KOPT-K1 (cell line): ENCODE results near the gene USP13.

Experiments used
- H3K27ac ChIP-seq: fragments of 200-600 bp; sonication (generic); 2 replicates; pipeline ENCODE4 v1.5.1; 2016; ENCODE audit warnings: antibody characterized with exemption, mild to moderate bottlenecking, low read depth, low read length; ENCODE audit not compliant: poor library complexity, severe bottlenecking
- H3K36me3 ChIP-seq: fragments of 200-600 bp; sonication (generic); 2 replicates; pipeline ENCODE4 v1.5.1; 2017; ENCODE audit warnings: antibody characterized with exemption, mild to moderate bottlenecking, low read length, moderate library complexity; ENCODE audit not compliant: insufficient read depth
- H3K9me3 ChIP-seq: fragments of 200-600 bp; sonication (generic); 2 replicates; pipeline ENCODE4 v1.5.1; 2017; ENCODE audit warnings: antibody characterized with exemption, low read length, mild to moderate bottlenecking; ENCODE audit not compliant: insufficient read depth, poor library complexity, severe bottlenecking

The USP13 gene

GRCh38 chr3:179701176-179701827 lies 48.5 kb downstream of the USP13 start:
- Histone ChIP-seq H3K27ac (no peak overlapping the region), H3K9me3 (no peaks in the 10 kb centered on the region), H3K36me3 (peaks cover 18% of the 10 kb centered on the region; the same call in 1 of the 2 replicates)

GRCh38 chr3:179702271-179702947 lies 49.6 kb downstream of the USP13 start:
- no peaks in the 10 kb centered on the region for H3K9me3 ChIP-seq
- H3K36me3 ChIP-seq: peaks cover 29% of the 10 kb centered on the region
- H3K27ac ChIP-seq: no peak overlapping the region

DNA sequence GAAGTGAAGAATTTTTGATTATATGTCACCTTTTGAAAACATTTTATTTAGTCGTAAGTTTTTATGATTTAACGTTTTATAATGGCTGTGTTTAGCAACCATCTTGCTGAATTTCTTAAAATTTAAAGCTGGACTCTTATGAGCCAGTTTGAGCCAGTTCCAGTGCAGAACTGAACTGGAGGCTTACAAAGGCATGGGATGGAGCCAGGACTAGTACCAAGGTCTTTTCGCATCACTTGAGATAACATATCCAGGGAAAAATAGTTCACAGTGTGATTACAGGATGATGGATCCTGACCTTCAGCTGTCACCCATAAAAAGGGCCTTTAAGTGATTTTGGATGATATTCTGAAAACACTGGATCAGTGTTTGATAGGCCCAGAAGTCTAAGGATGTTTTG lies 51.0 kb downstream of the USP13 start:
- Histone ChIP-seq H3K27ac (no peak overlapping the region), H3K9me3 (no peaks in the 10 kb centered on the region), H3K36me3 (peaks cover 43% of the 10 kb centered on the region)

DNA sequence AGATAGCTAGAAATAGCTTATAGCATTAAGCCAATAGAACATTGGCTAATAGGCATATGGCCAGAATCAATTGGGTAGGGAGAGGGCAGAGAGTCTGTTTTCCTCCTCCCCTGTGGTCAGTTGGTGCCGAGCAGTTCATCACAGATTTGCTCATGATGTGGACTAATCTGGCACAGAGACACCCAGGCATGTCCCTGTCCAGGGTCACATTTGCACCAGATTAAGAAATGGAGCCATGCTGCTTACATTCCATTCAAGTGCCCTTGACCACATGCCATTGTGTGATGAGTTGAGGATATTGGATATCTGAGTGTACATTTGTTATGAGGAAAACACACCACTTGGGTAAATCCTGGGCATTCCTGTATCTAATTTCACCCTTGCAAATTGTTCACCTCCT lies 53.4 kb downstream of the USP13 start:
- no peak overlapping the region for H3K27ac ChIP-seq
- H3K9me3 ChIP-seq: no peaks in the 10 kb centered on the region

DNA sequence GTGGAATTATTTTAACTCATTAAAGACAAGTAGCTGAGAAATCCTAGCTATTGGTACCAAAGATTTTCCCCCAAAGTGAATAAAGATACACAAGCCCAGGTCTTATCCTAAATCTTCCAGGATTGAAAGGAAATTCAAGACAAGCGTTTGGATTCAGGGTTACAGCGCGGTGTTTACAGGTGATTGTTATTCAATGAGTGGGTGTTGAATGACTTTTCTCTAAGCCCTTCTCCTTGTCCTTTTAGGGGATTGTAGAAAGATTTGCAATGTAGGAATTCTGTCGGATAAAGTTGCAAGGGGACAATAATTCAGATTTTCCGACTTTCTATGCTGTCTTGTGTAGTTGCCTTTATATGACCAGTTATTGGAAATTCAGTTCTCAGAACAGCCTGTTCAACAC lies 57.2 kb downstream of the USP13 start:
- Histone ChIP-seq H3K9me3 (no peaks in the 10 kb centered on the region), H3K27ac (no peak overlapping the region), H3K36me3 (peaks cover 51% of the 10 kb centered on the region)

More for the DNA sequence above, 53.4 kb downstream of the USP13 start:
- H3K36me3 ChIP-seq: peaks cover 67% of the 10 kb centered on the region

DNA sequence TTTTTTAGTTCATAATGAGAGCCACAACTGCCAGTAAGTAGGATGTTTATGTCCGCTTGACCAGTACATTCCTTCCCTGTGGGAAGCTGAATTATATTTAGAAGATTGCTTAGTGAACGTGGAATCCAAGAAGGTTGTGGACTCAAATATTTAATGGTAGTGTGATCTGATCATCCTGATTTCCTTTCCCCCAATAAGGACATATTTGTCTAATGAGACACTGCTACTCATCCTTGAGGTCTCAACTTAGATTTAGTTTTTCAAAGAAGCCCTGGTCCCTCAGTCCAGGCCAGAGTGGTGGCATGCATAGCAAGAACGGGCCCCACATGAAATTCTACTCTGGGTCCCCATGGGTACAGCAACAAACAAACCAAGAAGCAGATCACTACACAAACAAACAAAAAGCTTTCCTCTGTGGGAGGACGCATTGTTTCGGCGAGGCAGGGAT lies 60.8 kb downstream of the USP13 start:
- H3K36me3 ChIP-seq: peaks cover 34% of the 10 kb centered on the region
- no peaks in the 10 kb centered on the region for H3K9me3 ChIP-seq
- no peak overlapping the region for H3K27ac ChIP-seq

- no peaks in the 10 kb centered on the region for H3K9me3 ChIP-seq
- no peak overlapping the region for H3K27ac ChIP-seq
- peaks cover 24% of the 10 kb centered on the region for H3K36me3 ChIP-seq
Measured at GRCh38 chr3:179715582-179715981, 62.7 kb downstream of the USP13 start.

GRCh38 chr3:179716226-179716625 lies 63.4 kb downstream of the USP13 start:
- Histone ChIP-seq H3K27ac (no peak overlapping the region), H3K36me3 (peaks cover 20% of the 10 kb centered on the region), H3K9me3 (no peaks in the 10 kb centered on the region)

DNA sequence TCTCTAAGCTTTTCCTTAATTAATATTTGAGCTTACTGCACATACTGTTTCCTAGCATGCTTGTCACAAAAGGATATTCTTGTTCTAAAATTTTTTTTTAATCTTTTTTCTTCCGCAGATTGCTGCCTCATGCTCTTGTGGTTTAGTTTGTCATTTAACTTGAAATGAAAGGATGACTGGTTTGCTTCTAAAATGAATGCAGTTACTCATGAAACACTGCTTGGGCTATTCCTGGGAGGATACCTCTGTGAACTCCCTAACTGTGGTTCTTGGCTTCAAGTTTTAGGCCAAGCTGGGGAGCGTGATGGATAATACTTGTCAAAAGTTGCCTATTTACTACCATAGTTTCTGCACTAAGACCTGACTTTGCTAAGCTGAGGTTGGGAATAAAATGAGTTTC lies 64.0 kb downstream of the USP13 start:
- no peak overlapping the region for H3K27ac ChIP-seq
- peaks cover 26% of the 10 kb centered on the region for H3K36me3 ChIP-seq
- no peaks in the 10 kb centered on the region for H3K9me3 ChIP-seq

- Histone ChIP-seq H3K9me3 (no peaks in the 10 kb centered on the region), H3K27ac (no peak overlapping the region), H3K36me3 (peaks cover 30% of the 10 kb centered on the region)
Measured at GRCh38 chr3:179717219-179717618, 64.4 kb downstream of the USP13 start.

DNA sequence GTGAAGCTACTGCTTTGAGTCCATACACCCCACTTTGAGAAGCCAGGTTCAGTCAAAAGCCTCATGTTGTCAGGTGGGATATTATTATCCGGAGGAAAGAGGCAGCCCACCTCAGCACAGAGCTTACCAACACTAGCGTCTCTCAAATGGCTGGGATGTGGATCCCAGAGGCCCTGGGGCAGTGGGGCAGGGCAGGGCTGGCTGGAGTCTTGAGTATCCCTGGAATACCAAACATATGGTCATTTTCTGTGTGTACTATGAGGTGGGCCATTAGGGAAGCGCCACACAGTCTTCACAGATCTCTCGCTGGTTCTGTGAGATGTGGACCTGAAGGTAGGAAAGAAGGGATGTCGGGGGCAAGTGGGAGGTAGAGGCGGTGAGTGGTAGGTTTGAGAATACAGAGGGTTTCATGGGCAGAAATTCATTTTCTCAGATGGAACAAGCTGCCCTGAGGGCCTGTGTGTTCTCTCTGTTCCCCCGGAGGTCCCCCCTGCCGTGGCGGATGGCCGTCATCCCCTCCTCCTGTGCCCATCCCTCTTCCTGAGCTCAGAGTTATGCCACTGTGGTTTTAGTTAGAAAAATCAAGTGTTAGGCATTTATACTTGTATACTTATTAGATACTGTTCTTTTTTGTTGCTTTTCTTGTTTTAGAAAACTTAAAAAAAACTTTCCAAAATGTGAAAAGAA lies 66.4 kb downstream of the USP13 start:
- H3K27ac ChIP-seq: no peak overlapping the region
- no peaks in the 10 kb centered on the region for H3K9me3 ChIP-seq
- H3K36me3 ChIP-seq: peaks cover 44% of the 10 kb centered on the region

- no peaks in the 10 kb centered on the region for H3K9me3 ChIP-seq
- peaks cover 46% of the 10 kb centered on the region for H3K36me3 ChIP-seq
- H3K27ac ChIP-seq: no peak overlapping the region
Measured at GRCh38 chr3:179720196-179720595, 67.4 kb downstream of the USP13 start.

DNA sequence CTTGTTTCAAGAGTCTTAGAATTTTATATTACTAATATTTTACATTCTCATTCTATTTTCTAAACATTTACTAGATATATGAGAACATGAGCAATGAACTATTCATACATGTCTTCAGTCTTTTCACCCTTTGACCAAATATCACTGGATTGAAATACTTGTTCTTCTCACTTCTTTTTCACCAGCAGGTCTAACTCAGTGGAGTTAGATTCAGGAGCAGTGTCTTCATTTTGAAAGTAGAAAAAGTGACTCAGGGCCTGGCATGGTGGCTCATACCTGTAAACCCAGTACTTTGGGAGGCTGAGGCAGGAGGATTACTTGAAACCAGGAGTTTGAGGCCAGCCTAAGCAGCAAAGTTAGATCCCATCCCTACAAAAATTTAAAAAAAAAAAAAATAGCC lies 70.8 kb downstream of the USP13 start:
- Histone ChIP-seq H3K27ac (no peak overlapping the region), H3K36me3 (peaks cover 45% of the 10 kb centered on the region), H3K9me3 (no peaks in the 10 kb centered on the region)

GRCh38 chr3:179726075-179726699 lies 73.3 kb downstream of the USP13 start:
- Histone ChIP-seq H3K27ac (no peak overlapping the region), H3K36me3 (peaks cover 51% of the 10 kb centered on the region)

DNA sequence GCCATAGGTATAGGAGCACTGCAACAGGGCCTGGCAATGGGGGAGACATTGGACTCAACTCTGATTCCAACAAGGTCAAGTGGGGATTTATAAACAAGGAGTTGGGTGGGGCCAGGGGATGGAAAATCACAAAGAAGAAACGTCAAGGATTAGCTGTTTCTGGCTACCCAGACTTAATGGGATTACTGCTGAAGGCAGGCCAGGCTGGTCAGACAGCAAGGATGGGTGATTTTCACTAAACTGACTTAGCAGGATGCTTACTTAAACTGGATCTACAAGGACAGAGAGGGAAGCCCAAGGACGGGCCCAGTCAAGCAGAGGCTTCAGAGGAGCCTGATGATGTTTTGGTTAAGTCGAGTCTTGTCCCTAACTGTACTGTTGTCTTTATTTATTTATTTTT lies 76.2 kb downstream of the USP13 start:
- no peaks in the 10 kb centered on the region for H3K9me3 ChIP-seq
- no peak overlapping the region for H3K27ac ChIP-seq
- H3K36me3 ChIP-seq: peaks cover 55% of the 10 kb centered on the region

More at GRCh38 chr3:179726075-179726699, 73.3 kb downstream of the USP13 start:
- H3K9me3 ChIP-seq: no peaks in the 10 kb centered on the region
